ENCODE measurements around the gene AK5.

DNA sequence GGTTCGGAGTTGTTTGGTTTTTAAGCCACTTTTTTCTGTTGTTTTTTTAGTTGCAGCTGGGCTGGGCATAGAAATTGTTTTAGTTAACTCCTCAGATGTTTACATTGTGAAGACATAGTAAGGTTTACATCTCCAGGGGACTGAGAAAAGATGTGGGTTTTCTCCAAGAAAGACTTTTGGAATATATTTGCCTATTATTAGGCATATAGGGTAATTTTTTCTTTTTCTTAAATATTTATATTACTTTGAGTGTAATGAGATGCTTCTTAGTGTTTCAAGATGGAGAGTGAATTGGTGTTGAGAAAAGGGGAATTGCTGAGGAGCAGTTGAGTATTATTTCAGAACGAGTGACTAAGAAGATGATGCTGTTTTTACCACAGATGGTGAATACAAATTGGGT, 36.0 kb upstream of the AK5 start:
- no peak for TF ChIP-seq EZH2phosphoT487 (IDR thresholded peaks at IDR 0.05; ENCODE audit: low read length)
- TF ChIP-seq, protein P1, sequence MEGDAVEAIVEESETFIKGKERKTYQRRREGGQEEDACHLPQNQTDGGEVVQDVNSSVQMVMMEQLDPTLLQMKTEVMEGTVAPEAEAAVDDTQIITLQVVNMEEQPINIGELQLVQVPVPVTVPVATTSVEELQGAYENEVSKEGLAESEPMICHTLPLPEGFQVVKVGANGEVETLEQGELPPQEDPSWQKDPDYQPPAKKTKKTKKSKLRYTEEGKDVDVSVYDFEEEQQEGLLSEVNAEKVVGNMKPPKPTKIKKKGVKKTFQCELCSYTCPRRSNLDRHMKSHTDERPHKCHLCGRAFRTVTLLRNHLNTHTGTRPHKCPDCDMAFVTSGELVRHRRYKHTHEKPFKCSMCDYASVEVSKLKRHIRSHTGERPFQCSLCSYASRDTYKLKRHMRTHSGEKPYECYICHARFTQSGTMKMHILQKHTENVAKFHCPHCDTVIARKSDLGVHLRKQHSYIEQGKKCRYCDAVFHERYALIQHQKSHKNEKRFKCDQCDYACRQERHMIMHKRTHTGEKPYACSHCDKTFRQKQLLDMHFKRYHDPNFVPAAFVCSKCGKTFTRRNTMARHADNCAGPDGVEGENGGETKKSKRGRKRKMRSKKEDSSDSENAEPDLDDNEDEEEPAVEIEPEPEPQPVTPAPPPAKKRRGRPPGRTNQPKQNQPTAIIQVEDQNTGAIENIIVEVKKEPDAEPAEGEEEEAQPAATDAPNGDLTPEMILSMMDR (IDR thresholded peaks at IDR 0.05; ENCODE audit: low read length) = no peak

All from MM.1S (cell line).